ENCODE results near the gene FBLN2.
"Not testable (repeated sequence)": the region's sequence is repeated elsewhere in the genome, so short reads cannot be mapped to it uniquely, and the experiment has no call there.

Gene FBLN2

GRCh38 chr3:13548696-13549622, at the start of gene FBLN2:
Gene FBLN2 (plus strand): TSS chr3:13549125. CDS start chr3:13570356, 21,231 bp downstream.
- no peak for DNase-seq

- DNase-seq: not testable (repeated sequence)
These were observed 49.7 kb upstream of the FBLN2 start for GRCh38 chr3:13499246-13499645.

- DNase-seq: no peak
These were observed 48.6 kb upstream of the FBLN2 start for GRCh38 chr3:13500133-13500885.

GRCh38 chr3:13501056-13501455, 47.9 kb upstream of the FBLN2 start:
- no peak for DNase-seq

GRCh38 chr3:13501521-13501920, 47.4 kb upstream of the FBLN2 start:
- no peak for DNase-seq

- no peak for DNase-seq
These were observed 46.8 kb upstream of the FBLN2 start for GRCh38 chr3:13501958-13502790.

GRCh38 chr3:13502791-13503060, 46.2 kb upstream of the FBLN2 start:
- no peak for DNase-seq

- no peak for DNase-seq
These were observed 44.6 kb upstream of the FBLN2 start for GRCh38 chr3:13504161-13504831.

GRCh38 chr3:13505147-13506130, 43.5 kb upstream of the FBLN2 start:
- no peak for DNase-seq

GRCh38 chr3:13506239-13506638, 42.7 kb upstream of the FBLN2 start:
- no peak for DNase-seq

GRCh38 chr3:13506680-13507079, 42.2 kb upstream of the FBLN2 start:
- DNase-seq: no peak

- DNase-seq: no peak
These were observed 41.7 kb upstream of the FBLN2 start for GRCh38 chr3:13507247-13507569.

GRCh38 chr3:13507570-13508339, 41.2 kb upstream of the FBLN2 start:
- no peak for DNase-seq

- DNase-seq: no peak
These were observed 40.4 kb upstream of the FBLN2 start for GRCh38 chr3:13508496-13508895.

GRCh38 chr3:13509059-13509815, 39.7 kb upstream of the FBLN2 start:
- DNase-seq: no peak

- no peak for DNase-seq
These were observed 39.1 kb upstream of the FBLN2 start for GRCh38 chr3:13509816-13510192.

- DNase-seq: no peak
These were observed 36.5 kb upstream of the FBLN2 start for GRCh38 chr3:13512451-13512850.

GRCh38 chr3:13513051-13513912, 35.6 kb upstream of the FBLN2 start:
- DNase-seq: no peak

- DNase-seq: no peak
These were observed 34.9 kb upstream of the FBLN2 start for GRCh38 chr3:13513913-13514517.
